Measurements from ENCODE around the gene DIABLO. TPM values are rescaled to one million over a fixed set of nuclear protein-coding genes. Genes with fewer than 3 reads are reported as not detected.

The DIABLO gene
- polyA plus RNA-seq, 1 of the 3 experiments (the other 2 are of a cell fraction), result 78.9 TPM

Small RNAs within 50 kb of the gene (small RNA-seq; reads per million reads assigned to genes)
- gene DIABLO, result 0.13 to 13.0 (median 1.4) reads per million in 7 experiments

Other genes with a start within 250 kb of the DIABLO start
- gene BCL7A, start 204.2 kb downstream of the DIABLO start, polyA plus RNA-seq (2012; rRNA removed), result 30.8 and 34.0 TPM in 2 replicates
- gene MLXIP, start 147.3 kb downstream of the DIABLO start, polyA plus RNA-seq (2012; rRNA removed), result 6.8 and 11.0 TPM in 2 replicates
- not detected in 2 replicates for gene IL31, start 51.8 kb downstream of the DIABLO start, polyA plus RNA-seq (2012; rRNA removed)
- 0.94 and 1.4 TPM in 2 replicates for gene LRRC43, start 42.9 kb downstream of the DIABLO start, polyA plus RNA-seq (2012; rRNA removed)
- 0.81 and 0.84 TPM in 2 replicates for gene B3GNT4, start 22.3 kb downstream of the DIABLO start, polyA plus RNA-seq (2012; rRNA removed)
- 17.0 and 18.4 TPM in 2 replicates for gene VPS33A, start 40.4 kb upstream of the DIABLO start, polyA plus RNA-seq (2012; rRNA removed)
- gene CLIP1, start 196.6 kb upstream of the DIABLO start, polyA plus RNA-seq (2012; rRNA removed), result 33.9 and 48.9 TPM in 2 replicates